ENCODE results near the gene NDUFB2. TPM values are rescaled to one million over a fixed set of nuclear protein-coding genes. Genes with fewer than 3 reads are reported as not detected.
"Not testable (repeated sequence)": the region's sequence is repeated elsewhere in the genome, so short reads cannot be mapped to it uniquely, and the experiment has no call there.

The NDUFB2 gene
- total and polyA plus RNA-seq, 10 donors = 104 to 370 (median 142) TPM

GRCh38 chr7:140691376-140692045 lies 5.0 kb upstream of the NDUFB2 start:
- H3K4me1 ChIP-seq = peaks cover 4 to 11% (median 8%) of the 10 kb centered on the region in 6 donors
- H3K9me3 ChIP-seq = no peaks in the 10 kb centered on the region
- no peak overlapping the region for H3K4me3 ChIP-seq
- 93 to 95% (median 94%) methylated on average over 12 of the region's 12 CpGs for WGBS, 5 donors
- TF ChIP-seq CTCF (IDR thresholded peaks at IDR 0.05 in 8 of 11, conservative IDR thresholded peaks at IDR 0.05 in 3 of 11) (no peak), POLR2A (IDR thresholded peaks at IDR 0.05) (no peak), POLR2AphosphoS5 (IDR thresholded peaks at IDR 0.05) (no peak)
- no peaks in the 10 kb centered on the region for H3K27me3 ChIP-seq (replicated peaks in 1 of 7)
- intact Hi-C loops (cut with DNase I; ENCODE audit: low total_unique reads) = loop anchor here (10.0 kb wide), 1 partner anchor 323 kb away; the partner anchor contains the start of gene MRPS33
- peaks cover 0 to 76% (median 31%) of the 10 kb centered on the region in 6 donors for H3K36me3 ChIP-seq
- peak; percentile 57 for DNase-seq
- H3K27ac ChIP-seq = no peak overlapping the region

GRCh38 chr7:140693849-140694248 lies 2.7 kb upstream of the NDUFB2 start:
- intact Hi-C loops (cut with DNase I; ENCODE audit: low total_unique reads) = loop anchor here (10.0 kb wide), 1 partner anchor 321 kb away; the partner anchor contains the start of gene MRPS33
- not testable (repeated sequence) for H3K4me3 ChIP-seq; DNase-seq; H3K27me3 ChIP-seq (replicated peaks in 1 of 7); H3K9me3 ChIP-seq; H3K27ac ChIP-seq
- WGBS, 5 donors = 95 to 99% (median 96%) methylated on average over 10 of the region's 10 CpGs
- peaks cover 13 to 29% (median 24%) of the 10 kb centered on the region in 6 donors for H3K4me1 ChIP-seq
- peaks cover 0 to 52% (median 18%) of the 10 kb centered on the region in 6 donors for H3K36me3 ChIP-seq

GRCh38 chr7:140694592-140694991 lies 1.9 kb upstream of the NDUFB2 start:
- peak; percentile 69 for DNase-seq
- Histone ChIP-seq H3K9me3 (no peaks in the 10 kb centered on the region), H3K27ac (no peak overlapping the region), H3K4me3 (no peak overlapping the region), H3K4me1 (peaks cover 13 to 35% (median 28%) of the 10 kb centered on the region in 6 donors), H3K27me3 (replicated peaks in 1 of 7) (no peaks in the 10 kb centered on the region), H3K36me3 (peaks cover 0 to 45% (median 12%) of the 10 kb centered on the region in 6 donors)
- TF ChIP-seq POLR2A (IDR thresholded peaks at IDR 0.05) = no peak
- TF ChIP-seq POLR2AphosphoS5 (IDR thresholded peaks at IDR 0.05) = no peak
- no peak for TF ChIP-seq CTCF (IDR thresholded peaks at IDR 0.05 in 8 of 11, conservative IDR thresholded peaks at IDR 0.05 in 3 of 11)
- WGBS, 5 donors = 87 to 97% (median 91%) methylated on average over 5 to 6 of the region's 6 CpGs
- intact Hi-C loops (cut with DNase I; ENCODE audit: low total_unique reads) = loop anchor here (10.0 kb wide), 1 partner anchor 320 kb away; the partner anchor contains the start of gene MRPS33

- H3K27ac ChIP-seq = peak overlapping the region in 4 of 8 donors; percentile 92 to 98 (median 96)
- H3K27me3 ChIP-seq (replicated peaks in 1 of 7) = no peaks in the 10 kb centered on the region
- peaks cover 0 to 37% (median 7%) of the 10 kb centered on the region in 6 donors for H3K36me3 ChIP-seq
- TF ChIP-seq POLR2A (IDR thresholded peaks at IDR 0.05) = no peak
- no peak for TF ChIP-seq CTCF (IDR thresholded peaks at IDR 0.05 in 8 of 11, conservative IDR thresholded peaks at IDR 0.05 in 3 of 11)
- DNase-seq = peak; percentile 70
- H3K4me3 ChIP-seq = no peak overlapping the region
- WGBS, 5 donors = 89 to 96% (median 94%) methylated on average over 11 of the region's 11 CpGs
- H3K9me3 ChIP-seq = no peaks in the 10 kb centered on the region
- peaks cover 13 to 36% (median 28%) of the 10 kb centered on the region in 6 donors for H3K4me1 ChIP-seq
- intact Hi-C loops (cut with DNase I; ENCODE audit: low total_unique reads) = loop anchor here (10.0 kb wide), 1 partner anchor 319 kb away; the partner anchor contains the start of gene MRPS33
Measured at GRCh38 chr7:140695381-140695780, 1.1 kb upstream of the NDUFB2 start.

Measured in spleen (tissue), 11 donors.